Psoas muscle (tissue), 8 donors: ENCODE results near the gene NELFA. TPM values are rescaled to one million over a fixed set of nuclear protein-coding genes. Genes with fewer than 3 reads are reported as not detected.

Experiments used
- ATAC-seq, 4 donors: fragments of 200-7000 bp; cut with Tn5 transposase; one replicate each; pipeline ENCODE4 v1.9.1; 2020; ENCODE audit warnings: moderate library complexity in 3 of 4, mild to moderate bottlenecking in 2 of 4
- DNase-seq, 2 donors: peaks; one replicate each; pipeline ENCODE4 v3.0.0-alpha.2; 2020
- H3K27ac ChIP-seq: fragments of 200-600 bp; one replicate; pipeline ENCODE4 v1.8.0; 2022
- H3K27me3 ChIP-seq, 3 donors: fragments of 200-600 bp in 1 of 3; one replicate each; pipeline versions ENCODE4 v1.6.1 to v1.8.0; 2013 to 2022; ENCODE audit warnings: low read length in 2 of 3, mild to moderate bottlenecking in 2 of 3, moderate library complexity in 1 of 3; ENCODE audit not compliant: insufficient read depth in 3 of 3
- H3K36me3 ChIP-seq, 2 donors: fragments of 200-600 bp in 1 of 2; one replicate each; pipeline versions ENCODE4 v1.6.1 to v1.8.0; 2013 to 2022; ENCODE audit warnings: low read depth in 1 of 2, mild to moderate bottlenecking in 1 of 2, moderate library complexity in 1 of 2; ENCODE audit not compliant: insufficient read depth in 1 of 2
- H3K4me1 ChIP-seq: fragments of 200-600 bp; one replicate; pipeline ENCODE4 v1.8.0; 2022
- H3K4me3 ChIP-seq: fragments of 200-600 bp; one replicate; pipeline ENCODE4 v1.8.0; 2022; ENCODE audit warnings: mild to moderate bottlenecking
- H3K9me3 ChIP-seq: fragments of 200-600 bp; one replicate; pipeline ENCODE4 v1.8.0; 2022
- CTCF ChIP-seq: fragments of 200-600 bp; IDR thresholded peaks from one replicate; pipeline ENCODE4 v1.8.0; 2022; ENCODE audit warnings: antibody characterized with exemption
- WGBS, 3 donors: extraction: QIAGEN DNeasy Blood & Tissue Kit; methylation state at CpG; one replicate each; pipeline versions ENCODE4 v1.1.6 to v1.1.7; 2013; 5-methylcytosine and 5-hydroxymethylcytosine counted together
- intact Hi-C, 2 donors: fragments of 100-400 bp; cut with DNase I; formaldehyde crosslinking; loops; one replicate each; pipeline versions ENCODE4 v1.11.0 to v1.14.2; 2022
- polyA plus RNA-seq, 3 donors: library from polyadenylated mRNA; stranded (reverse); fragments of 200-250 nt; gene quantifications; one replicate each; pipeline ENCODE4 v1.2.3, GENCODE V29; 2013
- total RNA-seq, 4 donors: library from RNA; stranded (reverse); fragmentation: NEBNext Ultra II Directional in 2 of 4; extraction: Animal tissue kit (Norgen Biotek cat#: 25700) in 2 of 4; gene quantifications; one replicate each; pipeline versions ENCODE4 v1.2.1 to v1.2.4, GENCODE V29; 2021 to 2023
- donor health status: healthy with polysubstance abuse.
- donor health status: DM: no; HTN: no; CAD: no; lungs with moderate emphysema.
- donor health status: Bipolar disorder and iron deficiency.
- donor health status: healthy.
- donor health status: DM: yes; HTN: yes; CAD: no.
- donor health status: DM: no; HTN: no; CAD: no.
- donor health status: DM: no; HTN: no; CAD: no.
- donor health status: DM: yes; HTN: yes; CAD: no.

Gene NELFA
- total and polyA plus RNA-seq, 7 donors: 11.4 to 20.2 (median 13.2) TPM

- ATAC-seq (no peak), DNase-seq (no peak)
- Histone ChIP-seq H3K36me3 (peaks cover 3 to 44% of the 10 kb centered on the region in 2 donors), H3K27me3 (no peaks in the 10 kb centered on the region), H3K4me1 (peaks cover 7% of the 10 kb centered on the region), H3K4me3 (no peak overlapping the region), H3K27ac (no peak overlapping the region), H3K9me3 (no peaks in the 10 kb centered on the region)
- WGBS, 3 donors: 95 to 98% (median 97%) methylated on average over 3 of the region's 3 CpGs
- TF ChIP-seq CTCF: no peak
- intact Hi-C loops: no loop called here
Measured at GRCh38 chr4:1937550-1937949, 71.2 kb downstream of the NELFA start.

- 89 to 96% (median 91%) methylated on average over 3 of the region's 3 CpGs for WGBS, 3 donors
- peaks cover 3 to 56% of the 10 kb centered on the region in 2 donors for H3K36me3 ChIP-seq
Measured at GRCh38 chr4:1933700-1934099, 75.1 kb downstream of the NELFA start.

GRCh38 chr4:1932736-1933135 is 76.0 kb downstream of the NELFA start:
- H3K27me3 ChIP-seq: no peaks in the 10 kb centered on the region
- intact Hi-C loops: no loop called here
- DNase-seq: no peak
- no peak for ATAC-seq
- H3K4me3 ChIP-seq: no peak overlapping the region
- no peak for TF ChIP-seq CTCF
- no peaks in the 10 kb centered on the region for H3K9me3 ChIP-seq
- H3K4me1 ChIP-seq: no peaks in the 10 kb centered on the region
- H3K27ac ChIP-seq: no peak overlapping the region
- peaks cover 3 to 56% of the 10 kb centered on the region in 2 donors for H3K36me3 ChIP-seq
- WGBS, 3 donors: 95 to 98% (median 98%) methylated on average over 13 of the region's 13 CpGs

More at GRCh38 chr4:1933700-1934099, 75.1 kb downstream of the NELFA start:
- Histone ChIP-seq H3K27ac (no peak overlapping the region), H3K4me1 (no peaks in the 10 kb centered on the region), H3K27me3 (no peaks in the 10 kb centered on the region), H3K4me3 (no peak overlapping the region), H3K9me3 (no peaks in the 10 kb centered on the region)
- intact Hi-C loops: no loop called here
- ATAC-seq (no peak), DNase-seq (no peak)
- TF ChIP-seq CTCF: no peak

Other genes with a start within 250 kb of the NELFA start
- 1 to 10 TPM in 1 of 4 donors, under 1 TPM in 3; 0.17 to 1.1 (median 0.47) TPM for gene FGFR3, start 215.7 kb downstream of the NELFA start, total RNA-seq
- gene FGFR3, start 215.7 kb downstream of the NELFA start, polyA plus RNA-seq: under 1 TPM; 0.29 to 0.57 (median 0.30) TPM
- gene LETM1, start 152.8 kb downstream of the NELFA start, total RNA-seq: 10 to 100 TPM; 26.8 to 50.3 (median 40.1) TPM
- gene LETM1, start 152.8 kb downstream of the NELFA start, polyA plus RNA-seq: 10 to 100 TPM; 14.1 to 26.1 (median 25.1) TPM
- 10 to 100 TPM; 21.2 to 36.0 (median 25.2) TPM for gene NSD2, start 137.6 kb downstream of the NELFA start, total RNA-seq
- 10 to 100 TPM in 1 of 3 donors, 1 to 10 TPM in 2; 5.6 to 19.2 (median 6.7) TPM for gene NSD2, start 137.6 kb downstream of the NELFA start, polyA plus RNA-seq
- 1 to 10 TPM; 3.4 to 7.2 (median 4.8) TPM for gene NAT8L, start 50.4 kb upstream of the NELFA start, total RNA-seq
- gene NAT8L, start 50.4 kb upstream of the NELFA start, polyA plus RNA-seq: 1 to 10 TPM in 2 of 3 donors, under 1 TPM in 1; 0.72 to 1.7 (median 1.5) TPM
- 1 to 10 TPM; 4.2 to 7.4 (median 5.1) TPM for gene HAUS3, start 233.1 kb upstream of the NELFA start, total RNA-seq
- 10 to 100 TPM in 1 of 3 donors, 1 to 10 TPM in 2; 5.3 to 16.1 (median 5.8) TPM for gene HAUS3, start 233.1 kb upstream of the NELFA start, polyA plus RNA-seq
- gene POLN, start 233.1 kb upstream of the NELFA start, total RNA-seq: 1 to 10 TPM in 3 of 4 donors, under 1 TPM in 1; 0.84 to 3.0 (median 1.8) TPM
- under 1 TPM; 0.44 to 0.95 (median 0.80) TPM for gene POLN, start 233.1 kb upstream of the NELFA start, polyA plus RNA-seq